Memory B cell (primary cell): ENCODE data around the gene TLE4.

Experiments
- ATAC-seq: fragments of 150-1000 bp; cut with Tn5 transposase; 2 replicates; pipeline ENCODE4 v1.10.0; 2021; ENCODE audit warnings: low read depth, mild to moderate bottlenecking, moderate library complexity
- DNase-seq, 2 donors: peaks; one replicate each; pipeline ENCODE4 v3.0.0; 2022; ENCODE audit warnings: low spot score in 2 of 2
- H3K27ac Mint-ChIP-seq: one replicate; pipeline ENCODE4 v1.8.0; 2022; ENCODE audit warnings: mild to moderate bottlenecking, moderate library complexity, mixed read lengths
- H3K27me3 Mint-ChIP-seq: one replicate; pipeline ENCODE4 v1.8.0; 2022; ENCODE audit warnings: mixed read lengths
- H3K36me3 Mint-ChIP-seq: one replicate; pipeline ENCODE4 v1.8.0; 2022; ENCODE audit warnings: mild to moderate bottlenecking, mixed read lengths
- H3K4me1 Mint-ChIP-seq: one replicate; pipeline ENCODE4 v1.8.0; 2022; ENCODE audit warnings: mixed read lengths
- H3K4me3 Mint-ChIP-seq: one replicate; pipeline ENCODE4 v1.8.0; 2022; ENCODE audit warnings: mild to moderate bottlenecking, moderate library complexity, mixed read lengths
- H3K9me3 Mint-ChIP-seq: one replicate; pipeline ENCODE4 v1.8.0; 2022; ENCODE audit warnings: mixed read lengths

TLE4 gene

DNA sequence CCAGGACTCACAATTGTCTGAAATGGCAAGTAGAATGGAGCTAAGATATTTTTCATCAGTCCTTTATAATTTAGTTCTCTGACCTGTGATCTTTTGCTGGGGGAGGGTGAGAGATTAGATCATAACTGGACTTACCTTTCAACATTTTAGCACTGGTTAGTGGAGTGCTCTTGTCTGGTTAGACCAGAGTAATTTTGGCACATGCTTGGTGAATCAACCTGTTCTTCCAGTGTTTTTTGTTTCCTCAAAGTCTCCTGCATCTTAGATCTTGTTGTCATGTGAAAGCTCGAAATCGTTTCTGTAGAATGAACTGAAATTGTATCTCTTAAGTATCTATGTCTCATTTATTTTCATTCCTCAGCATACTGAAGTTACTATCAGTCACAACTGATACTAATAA lies 122.4 kb downstream of the TLE4 start:
- Mint-ChIP-seq H3K9me3 (no peaks in the 10 kb centered on the region), H3K27me3 (no peaks in the 10 kb centered on the region), H3K4me3 (no peak overlapping the region), H3K27ac (peak overlapping the region; percentile 29), H3K36me3 (peaks cover 14% of the 10 kb centered on the region), H3K4me1 (peaks cover 35% of the 10 kb centered on the region)
- ATAC-seq (no peak), DNase-seq (no peak)

DNA sequence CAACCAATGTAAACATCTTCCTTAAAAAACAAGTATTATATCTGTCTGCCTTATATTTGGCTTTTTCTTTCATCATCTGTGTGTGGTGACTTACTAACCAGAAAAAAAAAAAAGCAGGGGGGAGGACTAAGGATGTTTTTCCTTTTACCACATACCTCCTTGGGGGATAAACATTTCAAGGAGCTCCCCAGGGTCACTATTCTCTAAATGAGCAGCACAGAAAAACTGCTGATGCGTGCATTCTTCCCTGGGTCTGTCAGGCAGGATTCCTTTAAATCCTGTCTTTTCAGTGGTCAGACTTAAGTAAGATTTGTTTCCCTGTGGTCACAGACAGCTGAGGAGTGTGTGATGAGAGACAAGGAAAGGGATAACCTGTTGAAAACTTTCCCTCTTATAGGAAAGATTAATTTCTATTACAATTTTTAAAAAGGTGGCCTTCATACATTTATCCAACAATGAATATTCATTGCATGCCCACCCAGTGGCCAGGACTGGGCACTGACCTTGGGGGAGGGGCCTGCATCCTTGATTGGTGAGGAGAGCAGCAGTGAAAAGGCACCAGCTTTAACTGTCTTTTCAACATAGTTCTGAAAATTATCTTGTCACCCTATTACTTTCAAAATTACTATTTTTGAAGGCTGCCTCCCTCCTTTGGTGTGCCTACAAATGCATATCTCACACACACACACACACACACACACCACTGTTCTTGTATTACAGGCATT lies 123.1 kb downstream of the TLE4 start:
- Mint-ChIP-seq H3K4me1 (peaks cover 36% of the 10 kb centered on the region), H3K4me3 (no peak overlapping the region), H3K27ac (peak overlapping the region; percentile 29), H3K27me3 (no peaks in the 10 kb centered on the region), H3K36me3 (peaks cover 14% of the 10 kb centered on the region), H3K9me3 (no peaks in the 10 kb centered on the region)
- ATAC-seq (no peak), DNase-seq (no peak)

DNA sequence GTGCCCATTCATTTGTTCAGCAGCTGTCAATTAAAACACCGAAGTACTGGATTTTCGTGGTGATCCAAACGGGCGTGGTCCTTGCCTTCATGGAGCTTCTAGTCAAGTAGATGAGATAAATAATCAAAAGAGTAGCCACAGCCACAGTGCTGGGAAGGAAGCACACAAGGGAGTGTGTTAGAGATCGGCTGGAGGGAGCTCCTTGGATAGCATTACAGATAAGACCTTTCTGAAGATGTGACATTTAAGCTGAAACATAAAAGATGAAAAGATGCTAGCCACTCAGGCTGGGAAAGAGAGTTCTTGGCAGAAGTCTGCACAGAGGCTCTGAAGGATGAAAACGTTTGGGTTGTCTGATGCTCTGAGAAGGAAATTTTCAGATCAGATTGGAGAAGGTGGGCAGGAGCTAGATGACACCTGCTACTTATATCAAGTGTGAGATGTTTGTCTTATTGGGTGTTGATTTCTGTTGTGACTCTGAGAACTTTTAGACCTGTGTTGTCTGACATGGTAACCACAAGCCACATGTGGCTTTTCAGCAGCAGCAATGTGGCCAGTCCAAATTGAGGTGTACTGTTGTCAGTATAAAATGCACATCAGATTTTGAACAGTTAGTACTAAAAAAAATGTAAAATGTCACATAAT lies 123.9 kb downstream of the TLE4 start:
- Mint-ChIP-seq H3K27me3 (no peaks in the 10 kb centered on the region), H3K9me3 (no peaks in the 10 kb centered on the region), H3K4me1 (peaks cover 35% of the 10 kb centered on the region), H3K27ac (no peak overlapping the region), H3K36me3 (peaks cover 14% of the 10 kb centered on the region), H3K4me3 (no peak overlapping the region)
- ATAC-seq (no peak), DNase-seq (no peak)

DNA sequence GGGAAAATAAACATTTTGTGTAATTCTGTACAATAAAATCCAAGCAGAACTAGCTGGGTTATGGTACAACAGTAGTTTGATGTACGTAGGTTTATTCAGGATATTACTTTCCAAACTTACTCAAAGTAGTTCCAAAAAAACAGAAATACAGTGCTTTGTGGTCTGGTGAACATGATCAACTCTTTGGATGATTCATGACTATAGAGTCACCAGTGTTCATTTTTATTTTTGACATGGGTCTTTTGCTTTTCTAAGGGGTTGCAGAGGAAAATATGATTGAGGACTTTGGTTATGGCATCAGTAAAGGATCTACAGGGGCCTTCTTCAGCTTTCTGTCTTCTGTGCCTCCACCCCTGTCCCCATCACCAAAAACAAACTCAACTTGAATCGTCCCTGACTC lies 127.2 kb downstream of the TLE4 start:
- no peaks in the 10 kb centered on the region for H3K27me3 Mint-ChIP-seq
- peaks cover 8% of the 10 kb centered on the region for H3K36me3 Mint-ChIP-seq
- H3K4me3 Mint-ChIP-seq, result no peak overlapping the region
- H3K9me3 Mint-ChIP-seq, result no peaks in the 10 kb centered on the region
- no peak overlapping the region for H3K27ac Mint-ChIP-seq
- DNase-seq, result no peak
- H3K4me1 Mint-ChIP-seq, result peaks cover 35% of the 10 kb centered on the region
- no peak for ATAC-seq

DNA sequence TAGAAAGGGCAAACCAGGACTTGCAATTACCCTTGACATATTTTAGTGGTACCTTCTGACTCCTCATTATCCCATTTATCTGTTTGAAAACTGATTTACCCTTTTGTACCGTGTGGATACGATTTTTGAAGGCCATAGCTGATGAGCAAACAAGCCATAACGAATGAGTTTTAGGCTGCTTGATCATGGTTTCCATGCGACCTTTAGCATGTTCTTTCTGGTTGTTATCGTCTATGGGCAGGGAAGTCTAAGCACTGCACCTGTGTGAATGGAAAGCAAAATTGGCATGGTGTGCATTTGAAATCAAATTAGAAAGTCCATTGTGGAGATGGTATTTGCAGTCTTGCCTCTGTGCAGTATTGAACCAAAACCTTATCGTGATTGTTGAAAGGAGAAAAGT lies 127.7 kb downstream of the TLE4 start:
- Mint-ChIP-seq H3K9me3 (no peaks in the 10 kb centered on the region), H3K4me1 (peaks cover 32% of the 10 kb centered on the region), H3K27me3 (no peaks in the 10 kb centered on the region), H3K4me3 (no peak overlapping the region), H3K36me3 (peaks cover 10% of the 10 kb centered on the region), H3K27ac (no peak overlapping the region)
- ATAC-seq (no peak), DNase-seq (no peak)

DNA sequence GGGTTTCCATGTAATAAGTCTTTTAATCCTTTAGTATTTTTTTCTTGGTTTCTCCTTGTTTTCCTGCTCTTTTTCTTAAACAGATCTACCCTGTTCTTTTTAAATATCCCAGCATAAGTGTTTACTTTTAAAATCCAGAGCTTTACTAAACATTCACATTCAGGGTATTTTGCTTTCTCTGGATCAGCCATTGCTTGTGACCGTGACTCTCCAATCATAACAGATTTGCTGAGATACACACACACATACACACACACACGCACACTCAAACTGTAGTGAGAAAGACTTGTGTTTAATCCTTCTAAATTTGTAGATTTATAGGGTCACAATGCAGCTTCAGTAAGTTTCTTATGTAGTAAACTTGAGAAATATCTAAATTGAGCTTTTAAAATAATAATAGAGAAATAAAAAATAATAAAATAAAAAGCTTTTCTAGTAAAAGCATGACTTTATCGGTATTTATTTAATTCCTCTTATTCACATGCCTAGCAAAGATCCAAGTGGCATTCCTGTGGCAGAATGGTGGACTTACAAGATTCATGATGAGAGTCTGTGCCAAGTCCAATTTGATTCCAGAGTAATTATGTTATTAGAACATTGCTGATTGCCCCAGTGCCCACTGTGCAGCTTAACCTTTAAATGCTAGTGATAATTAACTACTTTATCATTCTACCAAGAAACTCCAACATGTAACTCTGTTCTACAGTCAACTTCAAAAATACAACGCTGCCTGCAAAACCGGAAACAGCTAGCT lies 129.0 kb downstream of the TLE4 start:
- no peaks in the 10 kb centered on the region for H3K9me3 Mint-ChIP-seq
- no peak for DNase-seq
- H3K27ac Mint-ChIP-seq, result peak overlapping the region; percentile 55

DNA sequence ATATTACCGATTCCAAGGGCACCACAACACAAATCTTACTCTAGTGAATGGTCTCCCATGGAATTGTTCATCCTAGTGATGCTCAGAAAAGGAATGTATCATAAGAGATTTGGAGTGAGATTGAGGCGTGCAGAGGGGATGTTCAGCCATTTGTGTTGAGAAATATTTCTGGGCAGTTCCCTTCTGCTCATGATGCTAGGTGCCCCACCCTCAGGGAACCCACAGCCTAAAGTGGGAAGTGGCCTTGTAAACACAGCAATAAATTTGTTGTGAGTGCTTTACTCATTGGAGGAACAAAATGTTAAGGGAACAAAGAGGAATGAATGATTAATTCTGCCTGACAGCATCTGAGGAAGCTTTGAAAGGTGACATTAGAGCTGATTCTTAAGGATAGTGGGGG lies 129.9 kb downstream of the TLE4 start:
- Mint-ChIP-seq H3K36me3 (peaks cover 20% of the 10 kb centered on the region), H3K27me3 (no peaks in the 10 kb centered on the region), H3K27ac (peak overlapping the region; percentile 43), H3K4me3 (no peak overlapping the region), H3K4me1 (peaks cover 23% of the 10 kb centered on the region), H3K9me3 (no peaks in the 10 kb centered on the region)
- ATAC-seq, result peak; percentile 79
- no peak for DNase-seq

More for the DNA sequence above, 129.0 kb downstream of the TLE4 start:
- peaks cover 25% of the 10 kb centered on the region for H3K4me1 Mint-ChIP-seq
- no peaks in the 10 kb centered on the region for H3K27me3 Mint-ChIP-seq
- no peak overlapping the region for H3K4me3 Mint-ChIP-seq
- ATAC-seq, result no peak
- H3K36me3 Mint-ChIP-seq, result peaks cover 16% of the 10 kb centered on the region

DNA sequence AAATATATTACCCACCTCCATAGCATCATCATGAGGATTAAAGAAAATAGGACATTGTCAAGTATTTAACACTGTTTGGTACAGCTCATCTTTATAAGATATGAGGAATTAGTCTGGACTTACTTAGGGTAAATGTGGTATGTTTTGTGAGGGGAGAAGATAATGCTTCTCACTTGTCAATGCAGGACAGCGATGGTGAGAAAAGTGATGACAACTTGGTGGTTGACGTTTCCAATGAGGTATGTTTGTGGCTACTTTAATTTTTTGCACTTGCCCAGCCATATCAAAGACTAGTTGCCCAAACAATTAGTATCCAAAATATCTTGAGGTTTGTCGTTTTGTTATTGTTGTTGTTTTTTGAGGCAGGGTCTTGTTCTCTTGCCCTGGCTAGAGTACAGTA lies 133.9 kb downstream of the TLE4 start:
- Mint-ChIP-seq H3K4me1 (peaks cover 11% of the 10 kb centered on the region), H3K27ac (no peak overlapping the region), H3K4me3 (no peak overlapping the region), H3K36me3 (peaks cover 40% of the 10 kb centered on the region), H3K9me3 (no peaks in the 10 kb centered on the region), H3K27me3 (no peaks in the 10 kb centered on the region)
- ATAC-seq (no peak), DNase-seq (no peak)

DNA sequence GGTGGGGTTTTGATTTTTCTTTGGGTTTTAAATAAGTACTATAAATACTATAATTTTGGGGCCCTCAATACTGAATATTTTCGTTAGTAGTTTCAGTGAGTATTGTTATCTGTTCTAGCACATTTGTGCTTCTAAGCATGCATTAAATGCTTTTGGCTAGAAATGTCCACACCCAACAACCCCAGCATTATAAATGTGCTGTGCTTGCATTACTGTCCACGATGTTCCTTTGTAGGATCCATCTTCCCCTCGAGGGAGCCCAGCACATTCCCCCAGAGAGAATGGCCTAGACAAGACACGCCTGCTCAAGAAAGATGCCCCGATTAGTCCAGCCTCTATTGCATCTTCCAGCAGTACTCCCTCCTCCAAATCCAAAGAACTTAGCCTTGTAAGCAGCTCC lies 134.7 kb downstream of the TLE4 start:
- Mint-ChIP-seq H3K27me3 (no peaks in the 10 kb centered on the region), H3K4me1 (peaks cover 10% of the 10 kb centered on the region), H3K9me3 (no peaks in the 10 kb centered on the region), H3K4me3 (no peak overlapping the region), H3K36me3 (peaks cover 44% of the 10 kb centered on the region), H3K27ac (no peak overlapping the region)
- no peak for DNase-seq
- no peak for ATAC-seq

DNA sequence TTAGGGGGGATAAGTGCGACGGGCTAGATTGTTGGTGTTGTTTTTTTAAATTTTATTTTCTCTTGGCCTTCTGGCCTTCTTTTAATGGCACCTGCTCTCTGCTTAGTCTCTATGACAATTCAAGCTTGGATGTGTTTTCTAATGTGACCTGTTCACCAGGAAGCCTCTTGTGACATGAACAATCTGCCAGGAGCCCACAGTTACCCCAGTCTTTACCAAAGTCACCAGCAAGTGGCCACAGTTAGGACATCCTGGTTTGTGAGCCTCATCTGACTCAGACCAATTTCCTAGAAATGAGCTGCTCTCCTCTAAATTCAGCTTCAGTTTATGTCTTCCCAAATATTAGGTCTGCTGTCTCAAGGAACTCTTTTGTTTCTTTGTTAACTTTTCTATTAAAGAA lies 135.8 kb downstream of the TLE4 start:
- no peaks in the 10 kb centered on the region for H3K9me3 Mint-ChIP-seq
- no peak overlapping the region for H3K4me3 Mint-ChIP-seq
- H3K27me3 Mint-ChIP-seq, result no peaks in the 10 kb centered on the region
- ATAC-seq (no peak), DNase-seq (no peak)
- peaks cover 46% of the 10 kb centered on the region for H3K36me3 Mint-ChIP-seq
- H3K4me1 Mint-ChIP-seq, result peaks cover 2% of the 10 kb centered on the region
- H3K27ac Mint-ChIP-seq, result no peak overlapping the region

DNA sequence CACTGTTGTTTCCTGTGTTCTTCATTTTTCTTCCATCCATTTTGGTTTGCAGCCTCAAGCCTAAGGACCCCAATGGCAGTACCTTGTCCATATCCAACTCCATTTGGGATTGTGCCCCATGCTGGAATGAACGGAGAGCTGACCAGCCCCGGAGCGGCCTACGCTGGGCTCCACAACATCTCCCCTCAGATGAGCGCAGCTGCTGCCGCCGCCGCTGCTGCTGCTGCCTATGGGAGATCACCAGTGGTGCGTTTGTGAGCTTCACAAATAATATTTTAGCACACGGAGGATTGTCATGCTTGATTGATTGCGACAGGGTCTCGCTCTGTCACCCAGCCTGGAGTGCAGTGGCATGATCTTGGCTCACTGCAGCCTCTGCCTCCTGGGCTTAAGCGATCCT lies 136.8 kb downstream of the TLE4 start:
- DNase-seq (no peak), ATAC-seq (no peak)
- no peak overlapping the region for H3K27ac Mint-ChIP-seq
- no peak overlapping the region for H3K4me3 Mint-ChIP-seq
- H3K4me1 Mint-ChIP-seq, result peaks cover 2% of the 10 kb centered on the region
- no peaks in the 10 kb centered on the region for H3K27me3 Mint-ChIP-seq
- peaks cover 48% of the 10 kb centered on the region for H3K36me3 Mint-ChIP-seq
- H3K9me3 Mint-ChIP-seq, result no peaks in the 10 kb centered on the region

DNA sequence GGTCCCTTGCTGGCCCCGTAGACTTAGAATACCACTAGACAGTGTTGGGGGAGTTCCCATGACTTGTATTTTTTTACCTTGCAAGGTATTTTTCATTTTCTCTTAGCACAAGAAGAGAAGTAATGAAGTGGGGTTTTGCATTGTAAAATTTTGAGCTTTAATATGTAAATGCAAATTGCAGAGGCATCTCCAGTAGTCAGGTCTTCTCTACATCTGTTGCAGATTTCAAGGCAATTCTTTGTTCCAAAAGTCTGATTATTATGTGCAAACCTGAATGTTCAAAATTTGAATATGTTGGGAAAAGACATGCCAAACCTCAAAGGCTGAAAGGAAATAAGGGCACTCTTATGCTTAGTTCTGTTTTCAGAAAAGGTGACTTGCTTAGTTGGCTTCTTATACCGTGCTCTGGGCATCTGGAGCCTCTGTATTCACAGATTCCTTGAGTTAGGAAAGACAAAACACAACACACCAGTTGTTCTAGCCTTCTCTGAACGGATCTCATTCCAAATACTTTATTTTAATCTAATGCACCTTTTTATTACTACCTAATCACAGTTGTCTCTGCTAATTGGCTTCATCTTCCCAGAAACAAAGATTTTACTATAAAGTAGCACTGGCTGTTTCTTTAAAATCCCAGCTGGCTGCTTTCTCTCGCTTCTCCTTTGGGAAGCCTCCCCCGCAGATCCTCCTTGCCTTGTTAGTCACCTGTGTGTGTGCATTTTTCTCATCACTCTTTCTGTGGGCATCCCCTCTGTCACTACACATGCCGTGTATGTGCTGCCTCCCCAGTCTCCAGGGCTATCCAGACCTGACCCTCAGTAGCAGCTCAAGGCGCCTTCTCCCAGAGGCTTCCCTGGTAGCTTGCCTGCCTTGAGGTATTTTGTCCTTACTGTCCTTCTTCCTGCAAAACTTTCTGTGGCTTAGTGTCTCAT lies 138.2 kb downstream of the TLE4 start:
- ATAC-seq (no peak), DNase-seq (no peak)
- no peak overlapping the region for H3K4me3 Mint-ChIP-seq
- no peaks in the 10 kb centered on the region for H3K9me3 Mint-ChIP-seq
- no peaks in the 10 kb centered on the region for H3K4me1 Mint-ChIP-seq
- H3K27ac Mint-ChIP-seq, result no peak overlapping the region
- H3K36me3 Mint-ChIP-seq, result peaks cover 48% of the 10 kb centered on the region
- no peaks in the 10 kb centered on the region for H3K27me3 Mint-ChIP-seq

DNA sequence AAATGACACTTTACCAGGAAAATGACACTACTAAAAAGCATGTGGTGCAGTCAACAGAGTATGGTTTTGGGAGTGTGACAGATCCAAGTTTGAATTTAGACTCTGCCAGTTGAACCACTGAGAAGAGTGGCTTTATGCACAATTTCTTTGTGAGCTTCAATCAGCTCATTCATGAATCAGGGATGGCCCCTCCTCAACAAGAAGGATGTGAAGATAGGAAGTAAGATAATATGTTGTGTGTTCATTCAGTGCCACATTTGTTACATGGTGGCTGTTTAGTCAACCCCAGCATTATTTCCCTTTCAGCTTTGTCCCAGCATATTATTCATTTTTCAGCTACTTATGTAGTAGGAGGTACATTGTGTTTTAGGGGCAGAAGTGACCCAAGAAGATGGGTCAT lies 140.1 kb downstream of the TLE4 start:
- DNase-seq (no peak), ATAC-seq (no peak)
- H3K36me3 Mint-ChIP-seq, result peaks cover 37% of the 10 kb centered on the region
- H3K27ac Mint-ChIP-seq, result no peak overlapping the region
- no peak overlapping the region for H3K4me3 Mint-ChIP-seq
- H3K4me1 Mint-ChIP-seq, result no peaks in the 10 kb centered on the region
- H3K27me3 Mint-ChIP-seq, result no peaks in the 10 kb centered on the region
- H3K9me3 Mint-ChIP-seq, result no peaks in the 10 kb centered on the region

DNA sequence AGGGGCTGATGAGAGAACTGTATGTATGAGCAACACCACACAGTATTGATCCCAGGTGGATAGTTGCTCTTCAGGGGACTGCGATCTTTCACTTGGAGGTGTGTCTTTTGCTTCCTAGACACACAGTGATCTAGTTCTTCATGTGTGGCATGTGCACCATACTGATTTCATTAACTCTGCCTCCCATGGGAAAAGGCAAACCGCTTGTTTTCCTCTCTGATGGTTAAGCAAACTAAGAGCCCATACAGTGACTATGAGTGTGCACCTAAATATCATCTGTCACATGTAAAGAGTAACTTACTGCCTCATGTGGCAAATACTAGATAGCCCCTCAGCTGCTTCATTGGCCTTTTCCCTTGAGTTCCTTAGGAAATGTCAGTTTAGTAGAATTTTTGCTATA lies 147.3 kb downstream of the TLE4 start:
- no peaks in the 10 kb centered on the region for H3K9me3 Mint-ChIP-seq
- H3K36me3 Mint-ChIP-seq, result peaks cover 39% of the 10 kb centered on the region
- H3K4me1 Mint-ChIP-seq, result no peaks in the 10 kb centered on the region
- no peak overlapping the region for H3K27ac Mint-ChIP-seq
- DNase-seq (no peak), ATAC-seq (no peak)
- no peaks in the 10 kb centered on the region for H3K27me3 Mint-ChIP-seq
- no peak overlapping the region for H3K4me3 Mint-ChIP-seq
